HEK293T (cell line): ENCODE results near the gene ANKRD33.

Experiments
- CTCF ChIA-PET: fragments of 350-600 bp; formaldehyde crosslinking; extraction: SDS; loops from one replicate; lab custom pipeline; 2021; ENCODE audit warnings: antibody characterized with exemption, inconsistent platforms; lab: Yijun Ruan, JAX
- POLR2A ChIA-PET: fragments of 350-600 bp; formaldehyde crosslinking; extraction: SDS; loops from one replicate; lab custom pipeline; 2020; ENCODE audit warnings: antibody characterized with exemption, inconsistent platforms; lab: Yijun Ruan, JAX
- DNase-seq: peaks from one replicate; pipeline ENCODE4 v3.0.0; 2012; ENCODE audit warnings: mixed read lengths; ENCODE audit errors: extremely low spot score
- ARNT ChIP-seq: fragments of 450-650 bp; IDR thresholded peaks from 2 replicates; pipeline ENCODE4 v1.6.1; 2017; ENCODE audit warnings: mild to moderate bottlenecking
- BHLHE40 ChIP-seq: fragments of 450-650 bp; IDR thresholded peaks from 2 replicates; pipeline ENCODE4 v1.6.1; 2016; ENCODE audit warnings: mild to moderate bottlenecking, moderate library complexity, borderline replicate concordance
- CTBP1 ChIP-seq: fragments of 450-650 bp; IDR thresholded peaks from 2 replicates; pipeline ENCODE4 v1.6.1; 2016; ENCODE audit warnings: borderline replicate concordance
- ELF4 ChIP-seq: fragments of 450-650 bp; IDR thresholded peaks from 2 replicates; pipeline ENCODE4 v1.6.1; 2017; ENCODE audit warnings: antibody characterized with exemption
- FOXA1 ChIP-seq: fragments of 450-650 bp; IDR thresholded peaks from 2 replicates; pipeline ENCODE4 v1.6.1; 2016; ENCODE audit warnings: mild to moderate bottlenecking
- FOXK2 ChIP-seq: fragments of 450-650 bp; IDR thresholded peaks from 2 replicates; pipeline ENCODE4 v1.6.1; 2016; ENCODE audit warnings: mild to moderate bottlenecking
- FOXM1 ChIP-seq: fragments of 450-650 bp; IDR thresholded peaks from 2 replicates; pipeline ENCODE4 v1.6.1; 2017; ENCODE audit warnings: mild to moderate bottlenecking, borderline replicate concordance
- HDGF ChIP-seq: fragments of 450-650 bp; IDR thresholded peaks from 2 replicates; pipeline ENCODE4 v1.6.1; 2017; ENCODE audit warnings: antibody characterized with exemption, borderline replicate concordance
- L3MBTL2 ChIP-seq: fragments of 450-650 bp; conservative IDR thresholded peaks from 2 replicates; pipeline ENCODE4 v1.6.1; 2016; ENCODE audit warnings: mild to moderate bottlenecking
- LEF1 ChIP-seq: fragments of 450-650 bp; IDR thresholded peaks from 2 replicates; pipeline ENCODE4 v1.6.1; 2017; ENCODE audit warnings: mild to moderate bottlenecking, borderline replicate concordance
- NFRKB ChIP-seq: fragments of 450-650 bp; IDR thresholded peaks from 2 replicates; pipeline ENCODE4 v1.6.1; 2016; ENCODE audit warnings: mild to moderate bottlenecking, moderate library complexity
- SP1 ChIP-seq: fragments of 450-650 bp; IDR thresholded peaks from 2 replicates; pipeline ENCODE4 v1.6.1; 2017
- SUZ12 ChIP-seq: fragments of 450-650 bp; IDR thresholded peaks from 2 replicates; pipeline ENCODE4 v1.6.1; 2016; ENCODE audit warnings: mild to moderate bottlenecking
- TARDBP ChIP-seq: fragments of 450-650 bp; IDR thresholded peaks from 2 replicates; pipeline ENCODE4 v1.6.1; 2016
- ZNF384 ChIP-seq: fragments of 450-650 bp; IDR thresholded peaks from 2 replicates; pipeline ENCODE4 v1.6.1; 2016
- TF ChIP-seq, protein P1 (sequence below): fragments of 450-650 bp; IDR thresholded peaks from 2 replicates; pipeline ENCODE4 v1.6.1; 2016

Gene ANKRD33

DNA sequence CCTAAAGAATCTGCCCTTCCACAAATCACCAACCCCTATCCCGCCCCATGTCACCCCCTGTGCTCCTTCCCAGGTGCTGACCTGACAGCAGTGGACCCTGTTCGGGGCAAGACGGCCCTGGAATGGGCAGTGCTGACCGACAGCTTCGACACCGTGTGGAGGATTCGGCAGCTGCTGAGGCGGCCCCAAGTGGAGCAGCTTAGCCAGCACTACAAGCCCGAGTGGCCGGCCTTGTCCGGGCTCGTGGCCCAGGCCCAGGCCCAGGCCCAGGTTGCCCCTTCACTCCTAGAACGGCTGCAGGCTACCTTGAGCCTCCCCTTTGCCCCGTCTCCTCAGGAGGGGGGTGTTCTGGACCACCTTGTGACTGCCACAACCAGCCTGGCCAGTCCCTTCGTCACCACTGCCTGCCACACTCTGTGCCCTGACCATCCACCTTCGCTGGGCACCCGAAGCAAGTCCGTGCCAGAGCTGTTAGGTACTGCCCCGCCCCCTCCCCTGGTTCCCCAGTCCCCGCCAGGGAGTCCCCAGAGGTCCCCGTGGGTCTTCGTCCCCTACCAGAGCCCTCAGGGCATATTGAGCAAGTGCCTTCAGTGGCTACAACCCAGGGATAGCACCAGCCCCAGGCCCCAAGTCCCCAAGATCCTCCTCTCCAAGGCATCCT is 2.7 kb downstream of the ANKRD33 start:
- ChIA-PET CTCF (no interaction called here), POLR2A (no interaction called here)
- no peak for DNase-seq
- no peak for TF ChIP-seq LEF1
- TF ChIP-seq ELF4, result no peak
- TF ChIP-seq NFRKB, result no peak
- no peak for TF ChIP-seq BHLHE40
- TF ChIP-seq ARNT, result no peak
- TF ChIP-seq TARDBP, result no peak
- no peak for TF ChIP-seq SUZ12
- no peak for TF ChIP-seq ZNF384
- TF ChIP-seq SP1, result no peak
- no peak for TF ChIP-seq FOXM1
- TF ChIP-seq L3MBTL2, result no peak
- TF ChIP-seq CTBP1, result no peak
- no peak for TF ChIP-seq FOXA1
- TF ChIP-seq HDGF, result no peak
- no peak for TF ChIP-seq FOXK2

DNA sequence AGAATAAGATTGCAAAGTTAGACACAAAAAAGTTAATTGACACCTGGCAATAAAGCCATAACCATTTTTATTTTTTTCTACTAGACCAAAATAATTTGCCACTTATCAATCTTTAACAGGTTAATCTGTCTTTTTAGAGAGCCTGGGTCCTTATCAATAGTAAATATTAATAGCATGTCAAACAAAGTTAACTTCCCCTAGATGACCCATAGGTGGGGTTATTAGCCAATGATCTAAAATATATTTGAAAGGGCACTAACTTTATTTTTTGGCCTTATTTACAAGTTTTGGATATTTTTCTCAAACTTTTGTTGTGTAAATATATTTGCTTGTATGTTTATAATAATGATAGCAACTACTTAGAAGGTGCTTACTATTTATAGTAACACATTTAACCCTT is 3.9 kb downstream of the ANKRD33 start:
- TF ChIP-seq FOXK2, result no peak
- no peak for TF ChIP-seq TARDBP
- no peak for TF ChIP-seq ZNF384
- no peak for TF ChIP-seq HDGF
- TF ChIP-seq FOXA1, result no peak
- no peak for TF ChIP-seq CTBP1
- TF ChIP-seq ARNT, result no peak
- no peak for TF ChIP-seq NFRKB
- TF ChIP-seq SP1, result no peak
- no peak for TF ChIP-seq FOXM1
- no peak for TF ChIP-seq BHLHE40
- no peak for TF ChIP-seq SUZ12
- TF ChIP-seq ELF4, result no peak
- ChIA-PET CTCF (no interaction called here), POLR2A (no interaction called here)
- DNase-seq, result no peak

DNA sequence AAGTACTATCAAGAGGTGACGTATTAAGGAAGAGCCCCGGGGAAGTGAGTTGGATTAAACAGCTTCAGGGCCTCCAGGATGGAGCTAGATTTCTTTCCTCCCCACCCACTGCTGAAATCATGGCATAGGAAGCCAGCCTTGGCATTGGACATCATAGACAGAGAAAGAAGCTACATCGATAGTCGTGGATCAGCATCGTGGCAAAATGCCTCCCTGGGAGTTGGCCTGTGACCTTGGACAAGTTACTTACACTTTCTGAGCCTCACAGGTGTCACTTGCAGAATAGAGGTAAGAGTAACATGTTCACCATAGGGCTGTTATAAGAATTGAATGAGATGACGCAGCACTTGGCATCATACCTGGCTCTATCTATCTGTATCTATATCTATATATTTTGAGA is 5.9 kb downstream of the ANKRD33 start:
- no peak for TF ChIP-seq NFRKB
- no peak for TF ChIP-seq BHLHE40
- TF ChIP-seq SUZ12, result no peak
- TF ChIP-seq FOXM1, result no peak
- TF ChIP-seq ARNT, result no peak
- TF ChIP-seq LEF1, result no peak
- no peak for TF ChIP-seq ELF4
- DNase-seq, result no peak
- ChIA-PET POLR2A (no interaction called here), CTCF (interaction anchor here (0.6 to 2.3 kb wide), 6 partner anchors 16 to 129 kb away, joined by 3 to 13 read pairs (median 5); no protein-coding TSS in a partner anchor)

DNA sequence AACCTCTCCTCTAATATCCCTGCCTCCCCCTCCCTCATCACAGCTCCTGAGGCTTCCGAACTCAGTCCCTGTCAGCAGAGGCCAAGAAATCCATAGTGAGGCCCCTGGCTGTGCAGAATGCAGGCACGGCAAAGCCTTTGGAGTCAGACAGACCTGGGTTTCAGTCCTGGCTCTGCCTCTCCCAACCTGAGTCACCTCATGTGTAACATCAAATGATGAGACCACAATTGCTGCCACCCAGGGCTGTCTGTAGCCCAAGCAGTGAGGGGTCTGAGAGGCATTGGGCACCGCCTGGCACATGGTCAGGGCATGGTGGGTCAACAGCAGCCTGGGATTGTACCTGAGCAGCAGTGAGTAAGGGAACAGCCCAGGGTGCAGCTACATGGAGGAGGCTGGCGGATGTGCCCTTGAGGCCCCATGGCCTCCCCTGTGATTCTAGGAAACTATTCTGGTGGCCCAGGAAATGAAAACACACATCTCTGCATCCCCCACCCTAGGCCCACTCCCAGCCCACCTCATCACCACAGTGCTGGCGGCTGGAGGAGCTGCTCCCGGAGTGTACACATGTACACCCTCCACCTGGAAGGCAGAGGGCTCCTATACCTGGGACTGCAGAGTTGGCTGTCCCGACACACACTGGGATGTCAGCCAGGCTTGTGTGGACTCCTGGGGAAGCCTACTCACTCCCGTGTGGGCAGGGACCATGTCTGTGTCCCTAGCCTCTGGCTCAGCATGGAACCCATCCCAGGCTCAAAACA is 7.7 kb downstream of the ANKRD33 start:
- no peak for TF ChIP-seq FOXM1
- no peak for TF ChIP-seq CTBP1
- no peak for TF ChIP-seq BHLHE40
- no peak for TF ChIP-seq LEF1
- TF ChIP-seq HDGF, result no peak
- TF ChIP-seq NFRKB, result no peak
- no peak for TF ChIP-seq ZNF384
- no peak for TF ChIP-seq ELF4
- TF ChIP-seq ARNT, result no peak
- no peak for TF ChIP-seq FOXA1
- no peak for TF ChIP-seq TARDBP
- TF ChIP-seq, protein P1, sequence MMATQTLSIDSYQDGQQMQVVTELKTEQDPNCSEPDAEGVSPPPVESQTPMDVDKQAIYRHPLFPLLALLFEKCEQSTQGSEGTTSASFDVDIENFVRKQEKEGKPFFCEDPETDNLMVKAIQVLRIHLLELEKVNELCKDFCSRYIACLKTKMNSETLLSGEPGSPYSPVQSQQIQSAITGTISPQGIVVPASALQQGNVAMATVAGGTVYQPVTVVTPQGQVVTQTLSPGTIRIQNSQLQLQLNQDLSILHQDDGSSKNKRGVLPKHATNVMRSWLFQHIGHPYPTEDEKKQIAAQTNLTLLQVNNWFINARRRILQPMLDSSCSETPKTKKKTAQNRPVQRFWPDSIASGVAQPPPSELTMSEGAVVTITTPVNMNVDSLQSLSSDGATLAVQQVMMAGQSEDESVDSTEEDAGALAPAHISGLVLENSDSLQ, result no peak
- TF ChIP-seq SP1, result no peak
- ChIA-PET POLR2A (no interaction called here), CTCF (interaction anchor here (0.6 to 2.3 kb wide), 5 partner anchors 17 to 128 kb away, joined by 3 to 13 read pairs (median 7); no protein-coding TSS in a partner anchor)
- DNase-seq, result no peak

DNA sequence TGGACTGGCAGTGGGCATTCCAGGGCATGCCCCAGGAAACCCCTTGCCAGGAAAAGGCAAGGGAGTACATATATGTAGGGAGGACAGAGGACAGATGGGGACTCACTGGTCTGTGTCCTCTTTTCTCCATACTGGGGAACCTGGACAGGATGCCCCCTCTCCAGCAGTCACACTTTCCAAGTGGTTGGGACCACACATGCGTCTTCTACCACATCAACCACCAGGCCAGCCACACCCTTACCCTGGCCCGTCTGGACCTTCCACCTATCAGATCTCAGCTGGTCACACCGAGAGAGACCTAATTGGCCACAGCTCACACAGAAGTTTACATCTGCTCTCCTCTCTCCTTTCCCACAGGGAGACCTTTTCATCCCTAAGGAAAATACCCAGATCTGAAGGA is 8.3 kb downstream of the ANKRD33 start:
- ChIA-PET POLR2A (no interaction called here), CTCF (no interaction called here)
- TF ChIP-seq BHLHE40 (no peak), ARNT (no peak), HDGF (no peak)
- DNase-seq, result no peak

DNA sequence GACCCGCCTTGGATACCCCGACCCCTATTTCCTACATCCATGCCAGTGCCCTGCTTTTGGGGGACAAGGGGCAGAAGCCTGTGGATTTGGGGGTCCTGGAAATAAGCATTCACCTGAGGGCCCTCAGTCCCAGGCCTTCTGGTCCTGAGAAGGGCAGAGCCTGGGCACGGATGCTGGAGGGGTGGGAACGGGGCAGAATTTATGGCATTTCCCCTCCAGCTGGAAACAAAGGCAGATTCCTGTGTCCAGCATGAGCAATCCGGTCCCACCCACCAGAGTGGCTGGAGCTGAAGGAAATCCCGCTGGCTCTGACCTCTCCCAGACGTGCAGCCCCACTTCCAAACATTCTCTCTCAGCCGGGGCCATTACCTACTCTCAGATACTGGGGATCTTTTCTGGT is 9.3 kb downstream of the ANKRD33 start:
- TF ChIP-seq BHLHE40 (no peak), ARNT (no peak), ELF4 (no peak), L3MBTL2 (no peak), SP1 (no peak), NFRKB (no peak), FOXK2 (no peak), SUZ12 (no peak), LEF1 (no peak), FOXA1 (no peak), FOXM1 (no peak), CTBP1 (no peak)
- TF ChIP-seq, protein P1, result no peak
- ChIA-PET POLR2A (no interaction called here), CTCF (no interaction called here)
- no peak for DNase-seq

DNA sequence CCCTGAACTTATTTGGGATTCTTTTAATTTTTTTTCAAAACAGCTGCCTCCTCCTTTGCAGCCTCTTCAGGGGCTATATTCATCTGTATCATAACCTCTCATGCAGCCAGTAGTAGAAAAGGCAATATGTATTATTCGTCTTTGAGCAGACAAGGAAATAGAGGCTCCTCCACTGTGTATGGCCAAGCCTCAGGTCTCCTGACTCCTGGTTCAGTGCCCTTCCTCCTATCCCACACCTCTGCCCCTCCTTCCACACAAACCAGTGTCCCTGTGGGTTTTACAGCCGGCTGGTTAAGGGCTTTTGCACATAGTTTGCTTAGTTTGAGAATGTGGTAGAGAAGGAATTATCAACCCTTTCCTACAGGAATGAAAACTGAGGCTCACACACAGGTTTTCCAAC is 10.6 kb downstream of the ANKRD33 start:
- no peak for DNase-seq
- POLR2A ChIA-PET, result no interaction called here
- CTCF ChIA-PET, result interaction anchor here (1.1 kb wide), 1 partner anchor 127 kb away, joined by 3 read pairs; no protein-coding TSS in a partner anchor
- TF ChIP-seq ZNF384, result no peak
